ENCODE results near the gene RNF222.
A peak's percentile ranks its signal among the peaks of the same experiment; 100 is the strongest.
"Not testable (repeated sequence)": the region's sequence is repeated elsewhere in the genome, so short reads cannot be mapped to it uniquely, and the experiment has no call there.

Gene RNF222

DNA sequence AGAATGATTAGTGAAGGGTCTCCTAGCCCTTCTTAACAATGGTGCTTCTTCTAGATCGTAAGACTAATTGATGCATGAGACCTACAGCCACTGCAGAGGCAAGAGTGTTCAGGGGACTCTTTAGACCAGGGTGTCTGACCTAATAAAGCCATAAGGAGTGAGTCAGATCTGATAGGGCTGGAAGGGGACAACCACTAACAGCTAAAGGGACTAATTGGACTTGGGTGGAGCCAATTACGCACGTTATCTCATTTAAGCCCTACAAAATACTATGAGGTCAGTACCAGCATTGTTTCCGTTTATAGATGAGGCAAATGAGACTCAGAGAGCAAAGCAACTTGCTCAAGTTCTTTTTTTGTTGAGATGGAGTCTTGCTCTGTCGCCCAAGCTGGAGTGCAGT, 14.5 kb upstream of the RNF222 start:
- DNase-seq (ENCODE audit: low read depth in 2 of 2), result no peak

GRCh38 chr17:8410883-8411238, 13.2 kb upstream of the RNF222 start:
- no peak for DNase-seq (ENCODE audit: low read depth in 2 of 2)

- DNase-seq (ENCODE audit: low read depth in 2 of 2), result peak; percentile 54 to 83
Measured at GRCh38 chr17:8409966-8410882, 12.6 kb upstream of the RNF222 start.

- DNase-seq (ENCODE audit: low read depth in 2 of 2), result no peak
Measured at GRCh38 chr17:8408371-8408770, 10.7 kb upstream of the RNF222 start.

GRCh38 chr17:8406174-8406573, 8.5 kb upstream of the RNF222 start:
- no peak for DNase-seq (ENCODE audit: low read depth in 2 of 2)

DNA sequence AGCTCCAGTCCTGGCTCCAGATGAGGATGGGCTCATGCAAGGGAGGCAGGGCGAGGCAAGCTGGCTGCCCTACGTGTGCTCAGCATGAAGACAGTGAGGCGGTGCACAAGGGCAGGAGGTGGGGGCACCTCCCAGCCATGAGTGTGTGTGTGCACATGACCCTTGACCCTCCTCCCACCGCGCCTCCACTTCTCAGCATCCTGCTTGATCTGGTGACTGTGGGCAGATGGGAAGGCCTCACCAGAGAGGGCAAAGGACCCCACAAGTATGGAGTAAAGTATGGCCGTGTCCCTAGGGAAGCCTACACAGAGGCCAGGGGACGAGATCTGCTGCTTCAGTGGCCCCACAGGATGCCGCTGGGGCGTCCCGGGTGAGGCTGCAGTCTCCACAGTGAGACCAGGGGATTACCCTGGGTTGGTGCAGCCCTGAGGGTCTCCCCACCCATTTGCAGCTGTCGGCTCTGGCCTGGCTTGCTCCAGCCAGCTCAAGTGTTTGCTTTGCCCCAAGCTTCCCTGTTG, 7.9 kb upstream of the RNF222 start:
- DNase-seq (ENCODE audit: low read depth in 2 of 2), result no peak

DNA sequence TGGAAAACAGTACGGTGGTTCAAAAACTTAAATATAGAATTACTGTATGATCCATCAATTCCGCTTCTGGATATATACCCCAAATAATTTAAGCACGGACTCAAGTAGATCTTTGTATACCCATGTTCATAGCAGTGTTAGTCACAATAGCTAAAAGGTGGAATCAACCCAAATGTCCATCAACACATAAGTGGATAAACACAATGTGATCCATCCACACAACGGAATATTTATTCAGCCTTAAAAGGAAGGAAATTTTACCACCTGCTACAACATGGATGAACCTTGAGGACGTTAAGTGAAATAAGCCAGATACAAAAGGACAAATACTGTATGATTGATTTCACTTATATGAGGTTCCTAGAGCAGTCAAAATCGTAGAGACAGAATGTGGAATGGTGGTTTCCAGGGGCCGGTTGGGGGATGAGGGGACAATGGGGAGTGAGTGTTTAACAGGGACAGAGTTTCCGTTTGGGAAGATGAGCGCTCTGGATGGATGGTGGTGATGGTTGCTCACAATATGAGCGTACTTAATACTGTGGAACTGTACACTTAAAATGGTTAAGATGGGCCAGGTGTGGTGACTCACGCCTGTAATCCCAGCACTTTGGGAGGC, 5.4 kb upstream of the RNF222 start:
- no peak for DNase-seq (ENCODE audit: low read depth in 2 of 2)

- DNase-seq (ENCODE audit: low read depth in 2 of 2), result no peak
Measured at GRCh38 chr17:8401107-8401506, 3.5 kb upstream of the RNF222 start.

DNA sequence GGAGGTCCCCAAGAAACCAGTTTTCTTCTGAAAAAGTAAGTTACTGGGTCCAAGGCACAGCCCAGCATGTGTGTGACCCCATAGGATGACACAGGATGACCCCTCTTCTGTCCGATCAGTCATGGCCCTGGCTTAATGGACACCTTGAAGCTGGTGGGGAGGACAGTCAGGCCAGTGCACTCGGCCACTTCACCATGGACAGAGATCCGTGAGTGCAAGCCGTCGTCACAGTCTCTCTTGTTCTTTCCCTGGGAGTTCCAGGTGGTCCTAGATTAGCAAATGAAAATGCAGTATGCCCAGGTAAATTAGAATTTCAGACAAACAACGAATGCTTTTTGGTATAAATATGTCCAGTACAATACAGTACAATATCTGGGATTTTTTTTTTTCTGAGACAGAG, 1.4 kb upstream of the RNF222 start:
- DNase-seq (ENCODE audit: low read depth in 2 of 2), result no peak

GRCh38 chr17:8394497-8394896, 3.1 kb downstream of the RNF222 start:
- DNase-seq (ENCODE audit: low read depth in 2 of 2), result not testable (repeated sequence)

DNA sequence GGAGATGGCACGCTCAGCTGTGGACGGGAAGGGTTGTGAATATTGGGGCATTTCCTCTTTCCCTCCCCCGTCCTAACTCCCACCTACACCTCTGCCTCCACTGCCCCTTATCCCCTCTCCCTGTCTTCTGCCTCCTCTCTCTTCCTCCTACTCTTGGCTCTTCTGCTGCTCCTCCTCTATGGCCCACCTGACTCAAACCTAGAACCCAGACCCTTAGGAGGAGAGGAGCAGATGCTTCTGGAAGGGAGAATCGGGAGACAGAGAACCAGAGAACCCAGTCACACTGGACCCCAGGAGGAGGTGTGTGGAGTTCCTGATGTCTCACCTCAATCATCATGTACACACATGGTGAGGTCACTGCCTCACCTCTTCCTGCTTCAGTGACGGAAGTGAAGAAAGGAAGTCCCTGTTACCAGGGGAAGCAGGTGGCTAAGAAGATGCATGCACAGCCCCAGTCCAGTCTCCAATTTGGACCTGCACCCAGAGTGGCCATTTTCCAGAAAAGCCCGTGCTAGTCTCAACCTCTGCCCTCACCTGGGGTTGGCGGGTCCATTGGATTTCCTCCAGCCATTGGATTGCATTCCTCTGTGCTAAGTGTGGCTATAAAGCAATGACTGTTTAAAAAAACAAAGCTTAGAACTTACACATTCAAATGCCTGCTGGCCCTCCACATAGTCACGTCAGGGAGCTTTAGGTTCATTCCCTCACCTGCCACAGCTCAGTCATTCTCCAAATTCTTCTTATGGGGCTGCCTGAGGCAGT, 4.0 kb downstream of the RNF222 start:
- no peak for DNase-seq (ENCODE audit: low read depth in 2 of 2)

GRCh38 chr17:8392674-8393469, 4.8 kb downstream of the RNF222 start:
- no peak for DNase-seq (ENCODE audit: low read depth in 2 of 2)

GRCh38 chr17:8392274-8392673, 5.4 kb downstream of the RNF222 start:
- DNase-seq (ENCODE audit: low read depth in 2 of 2), result no peak

DNA sequence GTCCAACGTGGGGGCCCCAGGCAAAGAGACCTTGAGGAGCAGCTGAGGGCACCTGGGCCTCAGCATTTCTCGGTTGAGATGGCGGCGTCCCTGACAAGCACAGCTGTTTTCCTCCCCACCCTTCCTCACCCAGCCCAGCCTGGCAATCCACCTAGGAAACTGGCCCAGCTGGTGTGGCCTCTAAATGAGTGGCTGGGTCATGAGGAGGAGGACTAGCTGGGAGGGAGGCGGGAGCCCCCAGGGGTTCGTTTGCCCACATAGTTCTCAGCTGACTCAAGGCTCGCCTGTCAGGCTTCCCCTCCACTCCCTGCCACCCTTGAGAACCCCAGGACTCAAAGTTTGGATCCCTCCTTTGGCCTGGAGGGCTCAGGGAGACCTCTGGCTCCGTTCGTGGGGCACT, 5.9 kb downstream of the RNF222 start:
- DNase-seq (ENCODE audit: low read depth in 2 of 2), result no peak

DNA sequence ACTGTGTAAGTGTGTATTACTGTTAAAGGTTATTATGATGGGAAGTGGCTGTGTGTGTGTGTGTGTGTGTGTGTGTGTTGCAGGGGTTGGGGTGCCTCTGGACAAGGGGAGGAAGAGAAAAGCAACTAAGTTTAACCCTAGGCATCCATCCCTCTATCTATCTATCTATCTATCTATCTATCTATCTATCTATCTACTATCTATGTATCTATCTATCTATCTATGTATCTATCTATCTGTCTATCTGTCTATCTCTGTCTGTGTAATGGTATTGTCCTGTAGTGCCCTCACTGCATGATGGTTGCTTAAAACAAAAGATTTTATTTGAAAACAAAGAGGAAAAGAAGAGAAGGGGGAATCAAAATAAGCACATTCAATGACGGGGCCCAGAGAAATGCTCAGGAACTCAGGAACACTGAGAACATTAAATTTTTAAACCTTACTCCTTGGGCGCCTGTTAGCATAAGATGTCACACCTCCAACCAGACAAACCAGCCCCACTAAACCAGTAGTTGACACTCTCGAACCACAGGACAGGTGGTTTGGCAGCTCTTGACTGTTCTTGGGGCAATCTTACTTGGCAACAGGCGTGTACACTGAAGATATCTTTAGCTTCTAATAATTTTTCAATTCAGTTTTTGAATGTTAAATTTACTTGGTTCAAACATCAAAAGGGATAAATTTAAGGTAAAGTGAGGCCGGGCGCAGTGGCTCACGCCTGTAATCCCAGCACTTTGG, 9.5 kb downstream of the RNF222 start:
- no peak for DNase-seq (ENCODE audit: low read depth in 2 of 2)

GRCh38 chr17:8386841-8387240, 10.8 kb downstream of the RNF222 start:
- DNase-seq (ENCODE audit: low read depth in 2 of 2), result no peak

DNA sequence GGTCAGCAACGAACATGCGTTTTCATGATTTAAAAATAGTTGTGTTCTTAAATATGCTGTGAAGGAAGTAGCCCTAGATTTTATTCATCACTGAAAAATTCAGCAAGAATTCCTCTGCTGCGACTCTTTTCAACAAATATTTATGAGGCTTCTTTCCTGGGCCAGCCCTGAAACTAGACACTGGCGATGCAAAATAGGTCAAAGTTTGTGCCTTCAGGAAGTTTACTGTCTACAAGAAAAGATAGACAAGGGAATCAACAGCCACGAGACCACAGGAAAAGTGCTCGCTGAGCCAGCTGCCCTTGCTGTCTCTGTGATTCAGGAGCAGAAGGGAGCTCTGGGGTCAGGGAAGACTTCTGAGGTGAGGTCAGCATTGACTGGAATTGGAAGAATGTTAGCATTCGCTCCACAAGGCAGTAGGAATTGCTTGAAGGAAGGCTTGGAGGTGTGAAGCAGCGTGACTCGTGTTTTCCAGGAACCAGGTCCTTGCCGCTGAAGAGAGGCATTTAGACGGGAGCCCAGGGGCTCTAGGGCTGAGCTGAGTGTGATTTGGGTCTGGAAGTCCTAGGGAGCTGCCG, 12.7 kb downstream of the RNF222 start:
- DNase-seq (ENCODE audit: low read depth in 2 of 2), result no peak

GRCh38 chr17:8383143-8383822, 14.3 kb downstream of the RNF222 start, which contains the start of gene RPL26:
TSS of gene RPL26 (minus strand) at chr17:8383193. CDS start at chr17:8382310, 883 bp downstream.
- peak; percentile 86 to 89 for DNase-seq (ENCODE audit: low read depth in 2 of 2)

GRCh38 chr17:8382880-8383142, 14.8 kb downstream of the RNF222 start:
- DNase-seq (ENCODE audit: low read depth in 2 of 2), result no peak

Data from activated CD4-positive, alpha-beta T cell treated with anti-CD3 and anti-CD28 coated beads for 24 hours (primary cell).